ENCODE results near the gene UTF1. TPM values are rescaled to one million over a fixed set of nuclear protein-coding genes. Genes with fewer than 3 reads are reported as not detected.

Gene UTF1
- total and polyA plus RNA-seq, 2 of the 8 experiments (the other 6 are each of a cell fraction or from before 2014, with no cell fraction given): 0.47 to 21.8 TPM

DNA sequence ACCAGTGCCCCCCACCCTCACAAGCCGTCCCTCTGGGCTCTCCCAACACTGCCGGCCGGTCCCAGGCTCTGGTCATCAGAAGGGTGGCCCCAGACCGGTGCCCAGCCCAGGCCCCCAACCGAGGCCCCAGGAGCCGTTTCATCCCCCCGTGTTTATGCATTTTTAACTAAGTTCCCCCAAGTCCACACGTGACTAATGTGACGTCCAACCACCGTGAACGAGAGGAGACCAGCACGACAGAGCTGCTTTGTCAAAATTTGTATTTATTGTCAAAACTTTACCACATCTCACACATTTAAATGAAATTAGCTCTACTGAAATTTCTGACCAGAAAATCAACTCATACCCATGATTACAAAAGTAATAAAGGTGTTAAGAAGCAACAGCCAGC lies 16.2 kb downstream of the UTF1 start (continued):
- TF ChIP-seq, protein P1, sequence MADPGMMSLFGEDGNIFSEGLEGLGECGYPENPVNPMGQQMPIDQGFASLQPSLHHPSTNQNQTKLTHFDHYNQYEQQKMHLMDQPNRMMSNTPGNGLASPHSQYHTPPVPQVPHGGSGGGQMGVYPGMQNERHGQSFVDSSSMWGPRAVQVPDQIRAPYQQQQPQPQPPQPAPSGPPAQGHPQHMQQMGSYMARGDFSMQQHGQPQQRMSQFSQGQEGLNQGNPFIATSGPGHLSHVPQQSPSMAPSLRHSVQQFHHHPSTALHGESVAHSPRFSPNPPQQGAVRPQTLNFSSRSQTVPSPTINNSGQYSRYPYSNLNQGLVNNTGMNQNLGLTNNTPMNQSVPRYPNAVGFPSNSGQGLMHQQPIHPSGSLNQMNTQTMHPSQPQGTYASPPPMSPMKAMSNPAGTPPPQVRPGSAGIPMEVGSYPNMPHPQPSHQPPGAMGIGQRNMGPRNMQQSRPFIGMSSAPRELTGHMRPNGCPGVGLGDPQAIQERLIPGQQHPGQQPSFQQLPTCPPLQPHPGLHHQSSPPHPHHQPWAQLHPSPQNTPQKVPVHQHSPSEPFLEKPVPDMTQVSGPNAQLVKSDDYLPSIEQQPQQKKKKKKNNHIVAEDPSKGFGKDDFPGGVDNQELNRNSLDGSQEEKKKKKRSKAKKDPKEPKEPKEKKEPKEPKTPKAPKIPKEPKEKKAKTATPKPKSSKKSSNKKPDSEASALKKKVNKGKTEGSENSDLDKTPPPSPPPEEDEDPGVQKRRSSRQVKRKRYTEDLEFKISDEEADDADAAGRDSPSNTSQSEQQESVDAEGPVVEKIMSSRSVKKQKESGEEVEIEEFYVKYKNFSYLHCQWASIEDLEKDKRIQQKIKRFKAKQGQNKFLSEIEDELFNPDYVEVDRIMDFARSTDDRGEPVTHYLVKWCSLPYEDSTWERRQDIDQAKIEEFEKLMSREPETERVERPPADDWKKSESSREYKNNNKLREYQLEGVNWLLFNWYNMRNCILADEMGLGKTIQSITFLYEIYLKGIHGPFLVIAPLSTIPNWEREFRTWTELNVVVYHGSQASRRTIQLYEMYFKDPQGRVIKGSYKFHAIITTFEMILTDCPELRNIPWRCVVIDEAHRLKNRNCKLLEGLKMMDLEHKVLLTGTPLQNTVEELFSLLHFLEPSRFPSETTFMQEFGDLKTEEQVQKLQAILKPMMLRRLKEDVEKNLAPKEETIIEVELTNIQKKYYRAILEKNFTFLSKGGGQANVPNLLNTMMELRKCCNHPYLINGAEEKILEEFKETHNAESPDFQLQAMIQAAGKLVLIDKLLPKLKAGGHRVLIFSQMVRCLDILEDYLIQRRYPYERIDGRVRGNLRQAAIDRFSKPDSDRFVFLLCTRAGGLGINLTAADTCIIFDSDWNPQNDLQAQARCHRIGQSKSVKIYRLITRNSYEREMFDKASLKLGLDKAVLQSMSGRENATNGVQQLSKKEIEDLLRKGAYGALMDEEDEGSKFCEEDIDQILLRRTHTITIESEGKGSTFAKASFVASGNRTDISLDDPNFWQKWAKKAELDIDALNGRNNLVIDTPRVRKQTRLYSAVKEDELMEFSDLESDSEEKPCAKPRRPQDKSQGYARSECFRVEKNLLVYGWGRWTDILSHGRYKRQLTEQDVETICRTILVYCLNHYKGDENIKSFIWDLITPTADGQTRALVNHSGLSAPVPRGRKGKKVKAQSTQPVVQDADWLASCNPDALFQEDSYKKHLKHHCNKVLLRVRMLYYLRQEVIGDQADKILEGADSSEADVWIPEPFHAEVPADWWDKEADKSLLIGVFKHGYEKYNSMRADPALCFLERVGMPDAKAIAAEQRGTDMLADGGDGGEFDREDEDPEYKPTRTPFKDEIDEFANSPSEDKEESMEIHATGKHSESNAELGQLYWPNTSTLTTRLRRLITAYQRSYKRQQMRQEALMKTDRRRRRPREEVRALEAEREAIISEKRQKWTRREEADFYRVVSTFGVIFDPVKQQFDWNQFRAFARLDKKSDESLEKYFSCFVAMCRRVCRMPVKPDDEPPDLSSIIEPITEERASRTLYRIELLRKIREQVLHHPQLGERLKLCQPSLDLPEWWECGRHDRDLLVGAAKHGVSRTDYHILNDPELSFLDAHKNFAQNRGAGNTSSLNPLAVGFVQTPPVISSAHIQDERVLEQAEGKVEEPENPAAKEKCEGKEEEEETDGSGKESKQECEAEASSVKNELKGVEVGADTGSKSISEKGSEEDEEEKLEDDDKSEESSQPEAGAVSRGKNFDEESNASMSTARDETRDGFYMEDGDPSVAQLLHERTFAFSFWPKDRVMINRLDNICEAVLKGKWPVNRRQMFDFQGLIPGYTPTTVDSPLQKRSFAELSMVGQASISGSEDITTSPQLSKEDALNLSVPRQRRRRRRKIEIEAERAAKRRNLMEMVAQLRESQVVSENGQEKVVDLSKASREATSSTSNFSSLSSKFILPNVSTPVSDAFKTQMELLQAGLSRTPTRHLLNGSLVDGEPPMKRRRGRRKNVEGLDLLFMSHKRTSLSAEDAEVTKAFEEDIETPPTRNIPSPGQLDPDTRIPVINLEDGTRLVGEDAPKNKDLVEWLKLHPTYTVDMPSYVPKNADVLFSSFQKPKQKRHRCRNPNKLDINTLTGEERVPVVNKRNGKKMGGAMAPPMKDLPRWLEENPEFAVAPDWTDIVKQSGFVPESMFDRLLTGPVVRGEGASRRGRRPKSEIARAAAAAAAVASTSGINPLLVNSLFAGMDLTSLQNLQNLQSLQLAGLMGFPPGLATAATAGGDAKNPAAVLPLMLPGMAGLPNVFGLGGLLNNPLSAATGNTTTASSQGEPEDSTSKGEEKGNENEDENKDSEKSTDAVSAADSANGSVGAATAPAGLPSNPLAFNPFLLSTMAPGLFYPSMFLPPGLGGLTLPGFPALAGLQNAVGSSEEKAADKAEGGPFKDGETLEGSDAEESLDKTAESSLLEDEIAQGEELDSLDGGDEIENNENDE (IDR thresholded peaks at IDR 0.05; ENCODE audit: insufficient replicate concordance, low read length): no peak
- no peak for TF ChIP-seq BACH1 (IDR thresholded peaks at IDR 0.05; ENCODE audit: low read length)
- no peak for TF ChIP-seq POU5F1 (IDR thresholded peaks at IDR 0.05; ENCODE audit: low read depth, low read length)
- TF ChIP-seq RAD21 (IDR thresholded peaks at IDR 0.05 in 1 of 2, conservative IDR thresholded peaks at IDR 0.05 in 1 of 2; ENCODE audit: low read depth in 2 of 2, low read length in 2 of 2): no peak
- TF ChIP-seq POLR2AphosphoS5 (IDR thresholded peaks at IDR 0.05; ENCODE audit: low read depth, low read length): no peak
- no peak for TF ChIP-seq CTBP2 (IDR thresholded peaks at IDR 0.05; ENCODE audit: borderline replicate concordance, insufficient read depth, insufficient read length, low read length)
- no peak for TF ChIP-seq RXRA (IDR thresholded peaks at IDR 0.05; ENCODE audit: insufficient read depth, low read depth, low read length)
- TF ChIP-seq SRF (IDR thresholded peaks at IDR 0.05; ENCODE audit: low read depth, low read length): no peak
- TF ChIP-seq CBX5 (IDR thresholded peaks at IDR 0.05; ENCODE audit: low read depth, low read length): no peak
